ENCODE measurements around the gene LOXL3.

GRCh38 chr2:74524005-74524404, 29.7 kb downstream of the LOXL3 start:
- no peak for TF ChIP-seq CBX5 (IDR thresholded peaks at IDR 0.05; ENCODE audit: low read depth, low read length)
- TF ChIP-seq CTCF (IDR thresholded peaks at IDR 0.05; ENCODE audit: control extremely low read depth in 1 of 3, insufficient read depth in 1 of 3, low read depth in 1 of 3, low read length in 3 of 3): no peak
- TF ChIP-seq ATF2 (IDR thresholded peaks at IDR 0.05; ENCODE audit: low read length): no peak
- no peak for TF ChIP-seq ATF3 (IDR thresholded peaks at IDR 0.05; ENCODE audit: insufficient read depth, low read depth, low read length)
- no peak for TF ChIP-seq POLR2AphosphoS5 (IDR thresholded peaks at IDR 0.05; ENCODE audit: low read depth, low read length)
- no peak for TF ChIP-seq EP300 (IDR thresholded peaks at IDR 0.05; ENCODE audit: borderline replicate concordance in 1 of 2, low read depth in 2 of 2, low read length in 2 of 2)
- no peak for TF ChIP-seq RAD21 (IDR thresholded peaks at IDR 0.05 in 1 of 2, conservative IDR thresholded peaks at IDR 0.05 in 1 of 2; ENCODE audit: low read depth in 2 of 2, low read length in 2 of 2)
- TF ChIP-seq SP1 (IDR thresholded peaks at IDR 0.05; ENCODE audit: low read depth, low read length): no peak
- TF ChIP-seq NANOG (IDR thresholded peaks at IDR 0.05; ENCODE audit: insufficient read depth, low read depth, low read length, poor library complexity, severe bottlenecking): no peak
- TF ChIP-seq EZH2 (IDR thresholded peaks at IDR 0.05; ENCODE audit: low read depth, low read length, severe bottlenecking): no peak
- no peak for TF ChIP-seq TAF1 (IDR thresholded peaks at IDR 0.05; ENCODE audit: low read depth, low read length)
